Neural progenitor cell (in vitro differentiated cells): ENCODE measurements around the gene MCUB. TPM values are rescaled to one million over a fixed set of nuclear protein-coding genes. Genes with fewer than 3 reads are reported as not detected.

Experiments
- DNase-seq: peaks from one replicate; pipeline ENCODE4 v3.0.0-alpha.2; 2016; ENCODE audit warnings: low spot score
- H2AFZ ChIP-seq: fragments of 200-600 bp; sonication (generic); replicated peaks from 2 replicates; pipeline ENCODE4 v1.6.1; 2016; ENCODE audit warnings: antibody characterized with exemption
- H3F3A ChIP-seq: fragments of 200-600 bp; sonication (generic); 2 replicates; pipeline ENCODE4 v1.6.1; 2016; ENCODE audit warnings: antibody characterized with exemption, low read depth
- H3K27ac ChIP-seq: fragments of 200-600 bp; sonication (generic); 2 replicates; pipeline ENCODE4 v1.5.1; 2016; ENCODE audit warnings: mild to moderate bottlenecking
- H3K27me3 ChIP-seq: fragments of 200-600 bp; sonication (generic); 2 replicates; pipeline ENCODE4 v1.6.1; 2016; ENCODE audit warnings: mild to moderate bottlenecking, moderate library complexity
- H3K36me3 ChIP-seq: fragments of 200-600 bp; sonication (generic); 2 replicates; pipeline ENCODE4 v1.5.1; 2016
- H3K4me1 ChIP-seq: fragments of 200-600 bp; sonication (generic); 2 replicates; pipeline ENCODE4 v1.6.1; 2016; ENCODE audit warnings: mixed run types
- H3K4me2 ChIP-seq: fragments of 200-600 bp; sonication (generic); 2 replicates; pipeline ENCODE4 v1.6.1; 2016
- H3K4me3 ChIP-seq: fragments of 200-600 bp; sonication (generic); 2 replicates; pipeline ENCODE4 v1.5.1; 2016
- H3K79me2 ChIP-seq: fragments of 200-600 bp; sonication (generic); 2 replicates; pipeline ENCODE4 v1.6.1; 2016; ENCODE audit warnings: low read depth
- H3K9ac ChIP-seq: fragments of 200-600 bp; sonication (generic); 2 replicates; pipeline ENCODE4 v1.6.1; 2016
- H3K9me3 ChIP-seq: fragments of 200-600 bp; sonication (generic); 2 replicates; pipeline ENCODE4 v1.5.1; 2016; ENCODE audit warnings: low read depth
- H4K20me1 ChIP-seq: fragments of 200-600 bp; sonication (generic); 2 replicates; pipeline ENCODE4 v1.6.1; 2016; ENCODE audit warnings: low read depth
- H3K27ac Mint-ChIP-seq: 3 replicates; pipeline ENCODE4 v1.8.0; 2021; ENCODE audit warnings: mixed read lengths
- H3K27me3 Mint-ChIP-seq: 2 replicates; pipeline ENCODE4 v1.8.0; 2022; ENCODE audit warnings: low read depth, mild to moderate bottlenecking, inconsistent platforms, moderate library complexity, mixed read lengths; ENCODE audit not compliant: insufficient read depth
- H3K36me3 Mint-ChIP-seq: 3 replicates; pipeline ENCODE4 v1.8.0; 2021; ENCODE audit warnings: mixed read lengths
- H3K4me1 Mint-ChIP-seq: 3 replicates; pipeline ENCODE4 v1.8.0; 2021; ENCODE audit warnings: mixed read lengths
- H3K4me3 Mint-ChIP-seq: 3 replicates; pipeline ENCODE4 v1.8.0; 2021; ENCODE audit warnings: mild to moderate bottlenecking, moderate library complexity, mixed read lengths
- H3K9me3 Mint-ChIP-seq: 3 replicates; pipeline ENCODE4 v1.8.0; 2020; ENCODE audit warnings: mixed read lengths
- EZH2 ChIP-seq: fragments of 200-600 bp; sonication (generic); IDR thresholded peaks from 2 replicates; pipeline ENCODE4 v1.6.1; 2017; ENCODE audit warnings: antibody characterized with exemption, mild to moderate bottlenecking, moderate library complexity
- EZH2phosphoT487 ChIP-seq: fragments of 200-600 bp; sonication (generic); IDR thresholded peaks from 2 replicates; pipeline ENCODE4 v1.6.1; 2017; ENCODE audit warnings: antibody characterized with exemption
- small RNA-seq: library from RNA; depleted of rRNA; stranded (forward); fragments of <200 nt; gene quantifications from one replicate; pipeline ENCODE3, GENCODE V24; 2015
- total RNA-seq: library from RNA; depleted of rRNA; stranded (reverse); fragments of >200 nt; gene quantifications from 2 replicates; pipeline ENCODE4 v1.2.3, GENCODE V29; 2015; ENCODE audit warnings: low replicate concordance
- TF ChIP-seq, protein P1 (sequence below): fragments of 200-600 bp; sonication (generic); IDR thresholded peaks from 2 replicates; pipeline ENCODE4 v1.5.1; 2017; ENCODE audit warnings: antibody characterized with exemption, mild to moderate bottlenecking

MCUB gene
- total RNA-seq, 1 donor from 2014 or later: 30.5 TPM

DNA sequence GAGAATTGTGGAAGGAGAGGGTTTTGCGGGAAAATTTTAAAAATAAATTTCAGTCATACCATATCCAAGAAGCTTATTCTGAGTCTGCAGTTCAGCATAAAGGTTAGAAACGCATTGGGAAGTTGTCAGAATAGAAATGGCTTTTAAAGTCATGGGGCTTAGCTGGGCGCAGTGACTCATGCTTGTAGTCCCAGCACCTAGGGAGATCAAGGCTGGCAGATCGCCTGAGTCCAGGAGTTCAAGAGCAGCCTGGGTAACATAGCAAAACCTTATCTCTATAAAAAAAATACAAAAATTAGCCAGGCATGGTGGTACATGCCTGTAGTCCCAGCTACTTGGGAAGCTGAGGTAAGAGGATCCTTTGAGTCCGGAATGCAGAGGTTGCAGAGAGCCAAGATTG lies 173.7 kb downstream of the MCUB start:
- no peak overlapping the region for H3K27ac ChIP-seq
- no peak for TF ChIP-seq EZH2phosphoT487
- no peak for TF ChIP-seq EZH2
- peaks cover 6% of the 10 kb centered on the region for H3K27me3 ChIP-seq
- H3K9ac ChIP-seq: no peak overlapping the region
- peaks cover 8% of the 10 kb centered on the region for H3K79me2 ChIP-seq
- H2AFZ ChIP-seq: no peak overlapping the region
- H3K4me3 ChIP-seq: no peak overlapping the region
- H3K9me3 ChIP-seq: no peaks in the 10 kb centered on the region
- DNase-seq: no peak
- H3F3A ChIP-seq: peaks cover 10% of the 10 kb centered on the region
- peaks cover 3% of the 10 kb centered on the region for H3K27me3 Mint-ChIP-seq
- H3K4me3 Mint-ChIP-seq: no peak overlapping the region
- H3K36me3 ChIP-seq: no peaks in the 10 kb centered on the region
- peaks cover 4% of the 10 kb centered on the region for H3K4me1 ChIP-seq
- no peaks in the 10 kb centered on the region for H3K36me3 Mint-ChIP-seq
- H3K4me1 Mint-ChIP-seq: peaks cover 5% of the 10 kb centered on the region
- H3K4me2 ChIP-seq: no peak overlapping the region
- no peak overlapping the region for H3K27ac Mint-ChIP-seq
- no peaks in the 10 kb centered on the region for H3K9me3 Mint-ChIP-seq
- H4K20me1 ChIP-seq: no peaks in the 10 kb centered on the region

DNA sequence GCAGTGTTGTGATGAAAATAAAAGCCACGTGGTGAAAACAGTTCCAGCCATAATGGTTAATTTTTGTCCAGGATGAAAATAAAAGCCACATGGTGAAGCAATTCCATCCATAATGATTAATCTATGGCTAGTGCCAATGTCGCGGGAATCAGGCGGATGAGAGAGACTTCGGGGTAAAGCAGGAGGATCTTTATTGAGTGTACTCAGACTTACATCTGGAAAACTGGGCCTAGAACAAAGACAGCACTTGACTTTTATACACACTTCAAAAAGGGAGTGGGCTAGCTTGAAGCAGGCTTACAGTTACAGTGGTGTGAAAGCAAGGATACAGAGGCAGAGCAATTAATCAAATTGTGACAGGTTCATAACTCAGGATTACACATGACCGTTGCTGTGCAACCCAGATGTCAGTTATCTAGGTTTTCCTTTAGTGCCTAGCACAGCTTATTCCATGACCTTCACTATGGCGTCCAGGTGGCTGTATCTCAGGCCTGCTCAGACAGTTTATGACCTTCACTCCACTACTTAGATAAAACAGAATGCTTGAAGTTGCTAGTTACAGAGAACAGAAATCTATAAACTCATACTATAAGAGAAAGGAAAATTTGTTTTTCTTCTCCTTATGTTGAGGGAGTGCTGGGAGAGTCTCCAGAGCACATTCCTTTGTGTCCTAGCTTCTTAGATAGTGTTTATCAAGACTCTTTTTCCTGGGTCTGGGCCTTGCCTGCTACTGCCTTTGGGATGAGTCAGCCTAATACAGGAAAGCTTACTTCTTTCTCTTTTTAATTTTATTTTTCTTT lies 175.7 kb downstream of the MCUB start:
- Mint-ChIP-seq H3K27ac (no peak overlapping the region), H3K27me3 (peaks cover 8% of the 10 kb centered on the region), H3K9me3 (no peaks in the 10 kb centered on the region), H3K4me1 (no peaks in the 10 kb centered on the region), H3K4me3 (no peak overlapping the region), H3K36me3 (no peaks in the 10 kb centered on the region)
- Histone ChIP-seq H4K20me1 (no peaks in the 10 kb centered on the region), H3K9me3 (no peaks in the 10 kb centered on the region), H3K27ac (no peak overlapping the region), H2AFZ (no peak overlapping the region), H3K9ac (no peak overlapping the region), H3F3A (peaks cover 4% of the 10 kb centered on the region), H3K36me3 (no peaks in the 10 kb centered on the region), H3K4me1 (no peaks in the 10 kb centered on the region), H3K4me3 (no peak overlapping the region), H3K4me2 (no peak overlapping the region), H3K79me2 (no peaks in the 10 kb centered on the region), H3K27me3 (no peaks in the 10 kb centered on the region)
- no peak for DNase-seq
- TF ChIP-seq EZH2phosphoT487 (no peak), EZH2 (no peak)
- TF ChIP-seq, protein P1, sequence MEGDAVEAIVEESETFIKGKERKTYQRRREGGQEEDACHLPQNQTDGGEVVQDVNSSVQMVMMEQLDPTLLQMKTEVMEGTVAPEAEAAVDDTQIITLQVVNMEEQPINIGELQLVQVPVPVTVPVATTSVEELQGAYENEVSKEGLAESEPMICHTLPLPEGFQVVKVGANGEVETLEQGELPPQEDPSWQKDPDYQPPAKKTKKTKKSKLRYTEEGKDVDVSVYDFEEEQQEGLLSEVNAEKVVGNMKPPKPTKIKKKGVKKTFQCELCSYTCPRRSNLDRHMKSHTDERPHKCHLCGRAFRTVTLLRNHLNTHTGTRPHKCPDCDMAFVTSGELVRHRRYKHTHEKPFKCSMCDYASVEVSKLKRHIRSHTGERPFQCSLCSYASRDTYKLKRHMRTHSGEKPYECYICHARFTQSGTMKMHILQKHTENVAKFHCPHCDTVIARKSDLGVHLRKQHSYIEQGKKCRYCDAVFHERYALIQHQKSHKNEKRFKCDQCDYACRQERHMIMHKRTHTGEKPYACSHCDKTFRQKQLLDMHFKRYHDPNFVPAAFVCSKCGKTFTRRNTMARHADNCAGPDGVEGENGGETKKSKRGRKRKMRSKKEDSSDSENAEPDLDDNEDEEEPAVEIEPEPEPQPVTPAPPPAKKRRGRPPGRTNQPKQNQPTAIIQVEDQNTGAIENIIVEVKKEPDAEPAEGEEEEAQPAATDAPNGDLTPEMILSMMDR: no peak

Small RNA genes within 50 kb of the gene (small RNA-seq; reads per million reads assigned to genes)
- gene HIGD1AP14: not detected

Other genes starting within 250 kb of the MCUB start
- gene SEC24B, start 126.4 kb upstream of the MCUB start, total RNA-seq: 32.1 and 32.8 TPM in 2 replicates
- gene CASP6, start 143.2 kb downstream of the MCUB start, total RNA-seq: 33.0 and 37.2 TPM in 2 replicates
- gene PLA2G12A, start 169.8 kb downstream of the MCUB start, total RNA-seq: 8.1 and 17.8 TPM in 2 replicates
- gene CFI, start 241.8 kb downstream of the MCUB start, total RNA-seq: not detected in 2 replicates